ENCODE data around the gene FGD5. TPM values are rescaled to one million over a fixed set of nuclear protein-coding genes. Genes with fewer than 3 reads are reported as not detected.

The FGD5 gene
- total and polyA plus RNA-seq, 9 of the 15 experiments (the other 6 are each of a cell fraction or from before 2014, with no cell fraction given) = 0.18 TPM; not detected in 8

DNA sequence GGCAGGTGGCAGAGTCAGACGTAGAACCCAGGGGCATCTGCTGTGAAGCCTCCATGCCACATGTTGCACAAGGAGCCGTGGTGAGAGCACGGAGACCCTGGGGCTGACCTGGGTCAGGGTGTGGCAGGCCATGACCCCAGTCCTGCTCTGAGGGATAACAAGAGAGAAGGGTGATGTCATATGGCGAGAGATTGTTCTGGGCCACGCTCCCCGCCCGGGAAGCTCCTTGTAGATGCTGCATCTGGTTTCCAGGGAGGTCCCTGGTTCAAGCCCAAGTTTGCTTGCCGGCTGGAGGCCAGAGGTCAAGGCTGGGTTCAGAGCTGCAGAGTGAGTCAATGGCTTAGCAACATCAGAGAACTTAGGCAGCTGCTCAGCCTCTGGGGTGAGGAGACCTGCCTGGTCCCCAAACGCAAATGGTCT is 17.3 kb downstream of the FGD5 start (continued):
- no peak for TF ChIP-seq ADNP (tag; IDR thresholded peaks at IDR 0.05)
- TF ChIP-seq, protein P1, sequence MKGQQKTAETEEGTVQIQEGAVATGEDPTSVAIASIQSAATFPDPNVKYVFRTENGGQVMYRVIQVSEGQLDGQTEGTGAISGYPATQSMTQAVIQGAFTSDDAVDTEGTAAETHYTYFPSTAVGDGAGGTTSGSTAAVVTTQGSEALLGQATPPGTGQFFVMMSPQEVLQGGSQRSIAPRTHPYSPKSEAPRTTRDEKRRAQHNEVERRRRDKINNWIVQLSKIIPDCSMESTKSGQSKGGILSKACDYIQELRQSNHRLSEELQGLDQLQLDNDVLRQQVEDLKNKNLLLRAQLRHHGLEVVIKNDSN (CRISPR knock-in tag; IDR thresholded peaks at IDR 0.05) = peak; percentile 36; the same call in 1 of the 2 replicates
- TF ChIP-seq ZC3H4 (CRISPR knock-in tag; IDR thresholded peaks at IDR 0.05; ENCODE audit: borderline replicate concordance) = no peak
- peak in 1 of 2 experiments; percentile 65; a peak in 1 of 4 replicates for TF ChIP-seq SRF (CRISPR knock-in tag; IDR thresholded peaks at IDR 0.05)
- no peak for TF ChIP-seq ZNF408 (CRISPR knock-in tag; IDR thresholded peaks at IDR 0.05; ENCODE audit: low read depth)
- no peak for TF ChIP-seq ZNF384 (IDR thresholded peaks at IDR 0.05; ENCODE audit: low read depth, low read length)
- TF ChIP-seq ZNF212 (CRISPR knock-in tag; IDR thresholded peaks at IDR 0.05) = no peak
- TF ChIP-seq ARID1B (IDR thresholded peaks at IDR 0.05) = peak; percentile 90
- TF ChIP-seq RNF2 (IDR thresholded peaks at IDR 0.05) = peak; percentile 62; the same call in 1 of the 2 replicates
- no peak for TF ChIP-seq XRCC3 (IDR thresholded peaks at IDR 0.05)
- no peak for TF ChIP-seq FOXA1 (IDR thresholded peaks at IDR 0.05; ENCODE audit: borderline replicate concordance)
- TF ChIP-seq RAD21 (CRISPR knock-in tag; conservative IDR thresholded peaks at IDR 0.05 in 1 of 2, IDR thresholded peaks at IDR 0.05 in 1 of 2) = peak in 1 of 2 experiments; percentile 8; a peak in 1 of 4 replicates
- TF ChIP-seq ZNF3 (CRISPR knock-in tag; IDR thresholded peaks at IDR 0.05) = no peak
- TF ChIP-seq CBFA2T3 (IDR thresholded peaks at IDR 0.05) = peak; percentile 89
- peak; percentile 96 for TF ChIP-seq ATF7 (IDR thresholded peaks at IDR 0.05)
- peak; percentile 92 for TF ChIP-seq NR2C1 (IDR thresholded peaks at IDR 0.05)
- TF ChIP-seq NR2C1 (tag; IDR thresholded peaks at IDR 0.05) = peak; percentile 93
- TF ChIP-seq FOXK1 (CRISPR knock-in tag; IDR thresholded peaks at IDR 0.05; ENCODE audit: borderline replicate concordance) = no peak
- TF ChIP-seq SP2 (IDR thresholded peaks at IDR 0.05; ENCODE audit: extremely low read depth, low read depth, low read length, poor library complexity, severe bottlenecking) = no peak
- TF ChIP-seq ZNF707 (CRISPR knock-in tag; conservative IDR thresholded peaks at IDR 0.05) = no peak
- no peak for TF ChIP-seq IFI16 (CRISPR knock-in tag; IDR thresholded peaks at IDR 0.05)
- TF ChIP-seq ZNF175 (CRISPR knock-in tag; IDR thresholded peaks at IDR 0.05; ENCODE audit: low read depth) = no peak
- TF ChIP-seq TAF1 (IDR thresholded peaks at IDR 0.05; ENCODE audit: control insufficient read depth, extremely low read depth, insufficient read depth, low read length, severe bottlenecking) = no peak
- no peak for TF ChIP-seq EHMT2 (IDR thresholded peaks at IDR 0.05)
- TF ChIP-seq, protein P2, sequence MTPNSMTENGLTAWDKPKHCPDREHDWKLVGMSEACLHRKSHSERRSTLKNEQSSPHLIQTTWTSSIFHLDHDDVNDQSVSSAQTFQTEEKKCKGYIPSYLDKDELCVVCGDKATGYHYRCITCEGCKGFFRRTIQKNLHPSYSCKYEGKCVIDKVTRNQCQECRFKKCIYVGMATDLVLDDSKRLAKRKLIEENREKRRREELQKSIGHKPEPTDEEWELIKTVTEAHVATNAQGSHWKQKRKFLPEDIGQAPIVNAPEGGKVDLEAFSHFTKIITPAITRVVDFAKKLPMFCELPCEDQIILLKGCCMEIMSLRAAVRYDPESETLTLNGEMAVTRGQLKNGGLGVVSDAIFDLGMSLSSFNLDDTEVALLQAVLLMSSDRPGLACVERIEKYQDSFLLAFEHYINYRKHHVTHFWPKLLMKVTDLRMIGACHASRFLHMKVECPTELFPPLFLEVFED (CRISPR knock-in tag; conservative IDR thresholded peaks at IDR 0.05) = no peak
- no peak for TF ChIP-seq ZNF589 (CRISPR knock-in tag; IDR thresholded peaks at IDR 0.05; ENCODE audit: low read depth)
- TF ChIP-seq STAT5A (IDR thresholded peaks at IDR 0.05; ENCODE audit: borderline replicate concordance, low read length) = peak; percentile 62; the same call in 1 of the 2 replicates
- TF ChIP-seq CBX8 (IDR thresholded peaks at IDR 0.05; ENCODE audit: borderline replicate concordance, extremely low read depth, low read depth, low read length, poor library complexity, severe bottlenecking) = no peak
- no peak for TF ChIP-seq RUNX1 (IDR thresholded peaks at IDR 0.05; ENCODE audit: low read depth)

All from K562 (cell line).